ENCODE measurements around the gene FLNB. TPM values are rescaled to one million over a fixed set of nuclear protein-coding genes. Genes with fewer than 3 reads are reported as not detected.
A peak's percentile ranks its signal among the peaks of the same experiment; 100 is the strongest.

Gene FLNB
- total and polyA plus RNA-seq, 8 donors: 80.1 to 126 (median 93.3) TPM

GRCh38 chr3:58217209-58217811 lies 209.1 kb downstream of the FLNB start:
- intact Hi-C loops (cut with DNase I): no loop called here
- peak in 3 of 4 donors; percentile 66 to 79 (median 67) for DNase-seq
- no peaks in the 10 kb centered on the region for H3K36me3 ChIP-seq

GRCh38 chr3:58218904-58219303 lies 210.7 kb downstream of the FLNB start:
- ATAC-seq: no peak
- intact Hi-C loops (cut with DNase I): no loop called here

More at GRCh38 chr3:58217209-58217811, 209.1 kb downstream of the FLNB start:
- peak; percentile 59 to 79 for TF ChIP-seq CTCF (IDR thresholded peaks at IDR 0.05)
- Histone ChIP-seq H3K4me3 (no peak overlapping the region), H3K9me3 (no peaks in the 10 kb centered on the region), H3K27ac (no peak overlapping the region), H3K4me1 (peaks cover 0 to 25% of the 10 kb centered on the region in 2 donors), H3K27me3 (no peaks in the 10 kb centered on the region)
- peak; percentile 95 for ATAC-seq

More at GRCh38 chr3:58218904-58219303, 210.7 kb downstream of the FLNB start:
- Histone ChIP-seq H3K4me3 (no peak overlapping the region), H3K27ac (no peak overlapping the region), H3K36me3 (no peaks in the 10 kb centered on the region), H3K4me1 (peaks cover 0 to 25% of the 10 kb centered on the region in 2 donors), H3K9me3 (no peaks in the 10 kb centered on the region), H3K27me3 (no peaks in the 10 kb centered on the region)
- DNase-seq: no peak
- TF ChIP-seq CTCF (IDR thresholded peaks at IDR 0.05): no peak

Other genes with a start within 250 kb of the FLNB start
- 1 to 10 TPM; 1.2 to 3.0 TPM for gene DNASE1L3, start 202.6 kb downstream of the FLNB start, total RNA-seq
- 1 to 10 TPM in 5 of 6 donors, under 1 TPM in 1; 1.00 to 2.1 (median 1.8) TPM for gene DNASE1L3, start 202.6 kb downstream of the FLNB start, polyA plus RNA-seq (ENCODE audit: insufficient read length in 6 of 6)
- gene ABHD6, start 229.4 kb downstream of the FLNB start, total RNA-seq: 10 to 100 TPM; 12.7 TPM
- gene ABHD6, start 229.4 kb downstream of the FLNB start, polyA plus RNA-seq (ENCODE audit: insufficient read length in 6 of 6): 1 to 10 TPM; 4.8 to 9.5 (median 7.3) TPM

Measured in left lung (tissue), 10 donors.